Mammary epithelial cell (primary cell): ENCODE data around the gene CCT8.

Experiments
- CTCF ChIP-seq, 2 donors: IDR thresholded peaks in 1 of 2; conservative IDR thresholded peaks in 1 of 2; 2 replicates each; pipeline ENCODE4 v1.5.1; 2011 to 2012; ENCODE audit warnings: inconsistent platforms in 2 of 2, low read length in 2 of 2, mild to moderate bottlenecking in 2 of 2, control low read depth in 1 of 2, low read depth in 1 of 2; ENCODE audit not compliant: insufficient read depth in 1 of 2; ENCODE audit errors: extremely low read depth in 1 of 2
- EZH2 ChIP-seq: IDR thresholded peaks from 2 replicates; pipeline ENCODE4 v1.6.1; 2012; ENCODE audit warnings: low read length, inconsistent platforms, borderline replicate concordance

GRCh38 chr21:29007135-29007534, 66.3 kb downstream of the CCT8 start:
- no peak for TF ChIP-seq CTCF (conservative IDR thresholded peaks at IDR 0.05 in 1 of 2, IDR thresholded peaks at IDR 0.05 in 1 of 2; ENCODE audit: extremely low read depth in 1 of 2, insufficient read depth in 1 of 2, low read depth in 1 of 2, low read length in 2 of 2)
- no peak for TF ChIP-seq EZH2
